Stimulated activated memory B cell treated with anti-CD40 and anti-IgM and Interleukin-4, amounts not matched to agents 10 μg/mL and 1 μg/mL and 100 μg/mL, for 72 hours (primary cell): ENCODE results near the gene TMEM86B.
"Not testable (repeated sequence)": the region's sequence is repeated elsewhere in the genome, so short reads cannot be mapped to it uniquely, and the experiment has no call there.

Experiments
- ATAC-seq: fragments of 150-1000 bp; cut with Tn5 transposase; 2 replicates; pipeline ENCODE4 v1.10.0; 2021
- H3K27ac Mint-ChIP-seq: one replicate; pipeline ENCODE4 v1.8.0; 2022; ENCODE audit warnings: mild to moderate bottlenecking, mixed read lengths
- H3K27me3 Mint-ChIP-seq: one replicate; pipeline ENCODE4 v1.8.0; 2022; ENCODE audit warnings: mixed read lengths
- H3K36me3 Mint-ChIP-seq: one replicate; pipeline ENCODE4 v1.8.0; 2022; ENCODE audit warnings: mixed read lengths
- H3K4me1 Mint-ChIP-seq: one replicate; pipeline ENCODE4 v1.8.0; 2022; ENCODE audit warnings: mixed read lengths
- H3K4me3 Mint-ChIP-seq: one replicate; pipeline ENCODE4 v1.8.0; 2022; ENCODE audit warnings: mild to moderate bottlenecking, moderate library complexity, mixed read lengths
- H3K9me3 Mint-ChIP-seq: one replicate; pipeline ENCODE4 v1.8.0; 2022; ENCODE audit warnings: mixed read lengths

Gene TMEM86B

GRCh38 chr19:55223291-55224037, 5.1 kb downstream of the TMEM86B start:
- Mint-ChIP-seq H3K4me3 (no peak overlapping the region), H3K9me3 (peaks cover 7% of the 10 kb centered on the region), H3K27ac (no peak overlapping the region), H3K4me1 (peaks cover 7% of the 10 kb centered on the region), H3K27me3 (no peaks in the 10 kb centered on the region), H3K36me3 (peaks cover 63% of the 10 kb centered on the region)
- peak; percentile 35 for ATAC-seq

GRCh38 chr19:55220525-55220924, 8.0 kb downstream of the TMEM86B start:
- Mint-ChIP-seq H3K27ac (no peak overlapping the region), H3K36me3 (peaks cover 34% of the 10 kb centered on the region), H3K4me3 (no peak overlapping the region), H3K4me1 (peaks cover 15% of the 10 kb centered on the region), H3K27me3 (peaks cover 19% of the 10 kb centered on the region), H3K9me3 (peaks cover 7% of the 10 kb centered on the region)
- no peak for ATAC-seq

- no peak for ATAC-seq
- Mint-ChIP-seq H3K4me3 (no peak overlapping the region), H3K27me3 (peaks cover 44% of the 10 kb centered on the region), H3K4me1 (peaks cover 11% of the 10 kb centered on the region), H3K9me3 (peaks cover 14% of the 10 kb centered on the region), H3K27ac (no peak overlapping the region), H3K36me3 (peaks cover 21% of the 10 kb centered on the region)
Observed at GRCh38 chr19:55216461-55217198, 11.9 kb downstream of the TMEM86B start.

GRCh38 chr19:55213547-55213946, 15.0 kb downstream of the TMEM86B start:
- Mint-ChIP-seq H3K4me3 (no peak overlapping the region), H3K36me3 (peaks cover 6% of the 10 kb centered on the region), H3K4me1 (peaks cover 19% of the 10 kb centered on the region), H3K27ac (no peak overlapping the region), H3K9me3 (peaks cover 9% of the 10 kb centered on the region), H3K27me3 (peaks cover 69% of the 10 kb centered on the region)
- ATAC-seq, result no peak

GRCh38 chr19:55212447-55212846, 16.1 kb downstream of the TMEM86B start:
- Mint-ChIP-seq H3K36me3 (peaks cover 6% of the 10 kb centered on the region), H3K9me3 (peaks cover 9% of the 10 kb centered on the region), H3K27me3 (peaks cover 71% of the 10 kb centered on the region), H3K27ac (no peak overlapping the region), H3K4me3 (no peak overlapping the region), H3K4me1 (peaks cover 19% of the 10 kb centered on the region)
- ATAC-seq, result no peak

GRCh38 chr19:55209693-55210472, 18.7 kb downstream of the TMEM86B start:
- H3K27me3 Mint-ChIP-seq, result peaks cover 69% of the 10 kb centered on the region
- no peak overlapping the region for H3K27ac Mint-ChIP-seq
- H3K4me3 Mint-ChIP-seq, result no peak overlapping the region
- H3K36me3 Mint-ChIP-seq, result peaks cover 6% of the 10 kb centered on the region
- H3K9me3 Mint-ChIP-seq, result peaks cover 9% of the 10 kb centered on the region
- no peak for ATAC-seq
- peaks cover 16% of the 10 kb centered on the region for H3K4me1 Mint-ChIP-seq

- Mint-ChIP-seq H3K27ac (no peak within 1 kb of the TSS), H3K4me3 (no peak within 1 kb of the TSS), H3K36me3 (peaks cover 6% of the 10 kb centered on the region), H3K9me3 (peaks cover 9% of the 10 kb centered on the region), H3K4me1 (peaks cover 16% of the 10 kb centered on the region), H3K27me3 (peaks cover 72% of the 10 kb centered on the region)
- ATAC-seq, result peak; percentile 31
Observed at GRCh38 chr19:55208880-55209692, 19.5 kb downstream of the TMEM86B start, which contains the start of gene PTPRH. TSS of gene PTPRH (minus strand) at chr19:55209501. CDS start at chr19:55209433, 68 bp downstream.

GRCh38 chr19:55206664-55207500, 21.7 kb downstream of the TMEM86B start:
- H3K36me3 Mint-ChIP-seq, result no peaks in the 10 kb centered on the region
- ATAC-seq, result peak; percentile 50
- H3K4me1 Mint-ChIP-seq, result peaks cover 16% of the 10 kb centered on the region
- H3K27me3 Mint-ChIP-seq, result peaks cover 71% of the 10 kb centered on the region
- no peak overlapping the region for H3K4me3 Mint-ChIP-seq
- peaks cover 3% of the 10 kb centered on the region for H3K9me3 Mint-ChIP-seq
- no peak overlapping the region for H3K27ac Mint-ChIP-seq

- H3K27me3 Mint-ChIP-seq, result peaks cover 84% of the 10 kb centered on the region
Observed at GRCh38 chr19:55202199-55202598, 26.4 kb downstream of the TMEM86B start.

GRCh38 chr19:55199620-55200204, 28.9 kb downstream of the TMEM86B start:
- no peak overlapping the region for H3K27ac Mint-ChIP-seq
- H3K9me3 Mint-ChIP-seq, result peaks cover 3% of the 10 kb centered on the region
- H3K36me3 Mint-ChIP-seq, result no peaks in the 10 kb centered on the region
- peaks cover 81% of the 10 kb centered on the region for H3K27me3 Mint-ChIP-seq
- H3K4me1 Mint-ChIP-seq, result no peaks in the 10 kb centered on the region
- ATAC-seq, result no peak
- no peak overlapping the region for H3K4me3 Mint-ChIP-seq

More at GRCh38 chr19:55202199-55202598, 26.4 kb downstream of the TMEM86B start:
- H3K9me3 Mint-ChIP-seq, H3K4me1 Mint-ChIP-seq, H3K27ac Mint-ChIP-seq, H3K36me3 Mint-ChIP-seq, H3K4me3 Mint-ChIP-seq: not testable (repeated sequence)
- peak; percentile 50 for ATAC-seq

- peaks cover 3% of the 10 kb centered on the region for H3K9me3 Mint-ChIP-seq
- no peak overlapping the region for H3K27ac Mint-ChIP-seq
- no peaks in the 10 kb centered on the region for H3K36me3 Mint-ChIP-seq
- peaks cover 75% of the 10 kb centered on the region for H3K27me3 Mint-ChIP-seq
- no peak for ATAC-seq
- H3K4me1 Mint-ChIP-seq, result no peaks in the 10 kb centered on the region
- H3K4me3 Mint-ChIP-seq, result no peak overlapping the region
Observed at GRCh38 chr19:55198651-55199050, 29.9 kb downstream of the TMEM86B start.

GRCh38 chr19:55197528-55197927, 31.0 kb downstream of the TMEM86B start:
- no peak for ATAC-seq
- Mint-ChIP-seq H3K4me1 (no peaks in the 10 kb centered on the region), H3K36me3 (no peaks in the 10 kb centered on the region), H3K27ac (no peak overlapping the region), H3K27me3 (peaks cover 77% of the 10 kb centered on the region), H3K9me3 (peaks cover 3% of the 10 kb centered on the region), H3K4me3 (no peak overlapping the region)

- H3K27me3 Mint-ChIP-seq, result peaks cover 77% of the 10 kb centered on the region
- no peak overlapping the region for H3K27ac Mint-ChIP-seq
- H3K36me3 Mint-ChIP-seq, result no peaks in the 10 kb centered on the region
- no peaks in the 10 kb centered on the region for H3K4me1 Mint-ChIP-seq
- ATAC-seq, result no peak
- H3K4me3 Mint-ChIP-seq, result no peak overlapping the region
- peaks cover 3% of the 10 kb centered on the region for H3K9me3 Mint-ChIP-seq
Observed at GRCh38 chr19:55196803-55197202, 31.8 kb downstream of the TMEM86B start.
